SK-N-SH (cell line): ENCODE data around the gene PCARE. TPM values are rescaled to one million over a fixed set of nuclear protein-coding genes. Genes with fewer than 3 reads are reported as not detected.

ENCODE experiments used
- CTCF ChIA-PET: fragments of 300-600, 350-600 bp; formaldehyde crosslinking; extraction: SDS; loops from one replicate; lab custom pipeline; 2021; lab: Yijun Ruan, JAX
- POLR2A ChIA-PET: fragments of 350-600 bp; sonication (Branson Sonifier 250); formaldehyde crosslinking; extraction: SDS; loops from one replicate; lab custom pipeline; 2020; ENCODE audit warnings: antibody characterized with exemption, inconsistent platforms; lab: Yijun Ruan, JAX
- DNase-seq: peaks from one replicate; pipeline ENCODE4 v3.0.0; 2012
- H2AFZ ChIP-seq: fragments of 200-600 bp; sonication (generic); 2 replicates; pipeline ENCODE4 v1.8.1; 2016; ENCODE audit warnings: antibody characterized with exemption, mild to moderate bottlenecking, low read depth
- H3F3A ChIP-seq: fragments of 200-600 bp; sonication (generic); replicated peaks from 2 replicates; pipeline ENCODE3; 2016; ENCODE audit warnings: antibody characterized with exemption, mild to moderate bottlenecking; ENCODE audit not compliant: insufficient read depth
- H3K27ac ChIP-seq, 2 experiments: fragments of 200-500 bp in 1 of 2; fragments of 200-600 bp in 1 of 2; sonication (Bioruptor generic) in 1 of 2; sonication (generic), shearing (Covaris generic) in 1 of 2; 2 replicates each; pipeline versions ENCODE4 v1.5.1 to v1.6.1; 2014 to 2016; ENCODE audit warnings: low read depth in 2 of 2, inconsistent platforms in 1 of 2, low read length in 1 of 2, mild to moderate bottlenecking in 1 of 2, mixed read lengths in 1 of 2
- H3K27me3 ChIP-seq: fragments of 200-600 bp; sonication (generic), shearing (Covaris generic); 2 replicates; pipeline ENCODE4 v1.6.1; 2016; ENCODE audit warnings: mixed run types; ENCODE audit not compliant: insufficient read depth
- H3K36me3 ChIP-seq, 2 experiments: fragments of 200-500 bp in 1 of 2; fragments of 200-600 bp in 1 of 2; sonication (Bioruptor generic) in 1 of 2; sonication (generic) in 1 of 2; replicated peaks in 1 of 2; 2 replicates each; pipeline versions ENCODE3 to v1.5.1; 2014 to 2016; ENCODE audit warnings: low read length in 1 of 2, mild to moderate bottlenecking in 1 of 2; ENCODE audit not compliant: insufficient read depth in 2 of 2, control insufficient read depth in 1 of 2
- H3K4me1 ChIP-seq, 2 experiments: fragments of 200-500 bp in 1 of 2; fragments of 200-600 bp in 1 of 2; sonication (Bioruptor generic) in 1 of 2; sonication (generic), shearing (Covaris generic) in 1 of 2; 2 replicates each; pipeline versions ENCODE4 v1.5.1 to v1.6.1; 2014 to 2016; ENCODE audit warnings: low read depth in 1 of 2, low read length in 1 of 2, mixed run types in 1 of 2; ENCODE audit not compliant: insufficient read depth in 2 of 2, control insufficient read depth in 1 of 2
- H3K4me2 ChIP-seq: fragments of 200-600 bp; sonication (generic), shearing (Covaris generic); 2 replicates; pipeline ENCODE4 v1.6.1; 2017; ENCODE audit warnings: mixed run types
- H3K4me3 ChIP-seq, 2 experiments: fragments of 200-500 bp in 1 of 2; fragments of 200-600 bp in 1 of 2; sonication (Bioruptor generic) in 1 of 2; sonication (generic), shearing (Covaris generic) in 1 of 2; 2 replicates each; pipeline versions ENCODE4 v1.5.1 to v1.8.1; 2014 to 2016; ENCODE audit warnings: low read depth in 2 of 2, inconsistent platforms in 1 of 2, low read length in 1 of 2, mild to moderate bottlenecking in 1 of 2, mixed read lengths in 1 of 2, moderate library complexity in 1 of 2
- H3K79me2 ChIP-seq: fragments of 200-600 bp; sonication (generic); 2 replicates; pipeline ENCODE4 v1.8.1; 2017; ENCODE audit warnings: mild to moderate bottlenecking; ENCODE audit not compliant: insufficient read depth
- H3K9ac ChIP-seq: fragments of 200-600 bp; sonication (generic); 2 replicates; pipeline ENCODE4 v1.6.1; 2017; ENCODE audit warnings: mixed run types
- H3K9me2 ChIP-seq: fragments of 200-600 bp; sonication (generic); 2 replicates; pipeline ENCODE4 v1.6.1; 2017; ENCODE audit warnings: mixed run types
- H3K9me3 ChIP-seq: fragments of 200-600 bp; sonication (generic); 2 replicates; pipeline ENCODE4 v1.6.1; 2017; ENCODE audit warnings: mixed run types, mild to moderate bottlenecking, moderate library complexity
- H4K20me1 ChIP-seq: fragments of 200-600 bp; sonication (generic); 2 replicates; pipeline ENCODE4 v1.6.1; 2017; ENCODE audit warnings: mild to moderate bottlenecking, mixed run types; ENCODE audit not compliant: insufficient read depth
- CHD2 ChIP-seq: fragments of 150-350 bp; IDR thresholded peaks from 2 replicates; pipeline ENCODE4 v1.6.1; 2018; ENCODE audit warnings: low read length; ENCODE audit not compliant: partially characterized antibody
- ELF1 ChIP-seq: IDR thresholded peaks from 2 replicates; pipeline ENCODE4 v1.4.0; 2012
- EZH2phosphoT487 ChIP-seq: fragments of 200-600 bp; sonication (generic); IDR thresholded peaks from 2 replicates; pipeline ENCODE4 v1.6.1; 2017; ENCODE audit warnings: low read depth, mixed run types, mild to moderate bottlenecking, antibody characterized with exemption, moderate library complexity, borderline replicate concordance
- FOXJ3 ChIP-seq: sonication (generic); formaldehyde crosslinking; IDR thresholded peaks from 2 replicates; pipeline ENCODE4 v1.5.1; 2020; ENCODE audit warnings: mild to moderate bottlenecking, missing genetic modification reagents
- FOXM1 ChIP-seq: IDR thresholded peaks from 2 replicates; pipeline ENCODE4 v1.4.0; 2012; ENCODE audit warnings: low read depth, mild to moderate bottlenecking
- GATA2 ChIP-seq: sonication (generic); formaldehyde crosslinking; IDR thresholded peaks from 2 replicates; pipeline ENCODE4 v1.5.0; 2020; ENCODE audit warnings: mild to moderate bottlenecking, missing genetic modification reagents
- JUND ChIP-seq: IDR thresholded peaks from 2 replicates; pipeline ENCODE4 v1.4.0; 2012
- MXI1 ChIP-seq: IDR thresholded peaks from 2 replicates; pipeline ENCODE4 v1.6.1; 2012; ENCODE audit warnings: mild to moderate bottlenecking, low read depth, low read length, improper control_type of control experiment
- POLR2AphosphoS5 ChIP-seq: IDR thresholded peaks from 2 replicates; pipeline ENCODE4 v1.6.1; 2012; ENCODE audit warnings: low read depth, low read length
- RCOR1 ChIP-seq: fragments of 150-350 bp; IDR thresholded peaks from 2 replicates; pipeline ENCODE4 v1.6.1; 2017; ENCODE audit warnings: antibody characterized with exemption, low read length
- RFX5 ChIP-seq: IDR thresholded peaks from 2 replicates; pipeline ENCODE4 v1.6.1; 2012; ENCODE audit warnings: mild to moderate bottlenecking, improper control_type of control experiment, low read length
- SIN3A ChIP-seq: IDR thresholded peaks from 2 replicates; pipeline ENCODE4 v1.6.1; 2012; ENCODE audit warnings: low read depth, mild to moderate bottlenecking, low read length, moderate library complexity, borderline replicate concordance
- SMC3 ChIP-seq: IDR thresholded peaks from 2 replicates; pipeline ENCODE4 v1.6.1; 2012; ENCODE audit warnings: low read depth, low read length, improper control_type of control experiment
- YY1 ChIP-seq: IDR thresholded peaks from 2 replicates; pipeline ENCODE4 v1.4.0; 2012; ENCODE audit warnings: low read depth, mild to moderate bottlenecking
- WGBS: methylation state at CpG from one replicate; pipeline ENCODE4 v1.1.6; 2017; ENCODE audit warnings: low lambda C conversion rate; 5-methylcytosine and 5-hydroxymethylcytosine counted together
- polyA plus RNA-seq, 3 experiments: library from polyadenylated mRNA; depleted of rRNA; stranded (reverse); fragments of >200 nt; gene quantifications; 2 replicates each; pipeline ENCODE4 v1.2.3, GENCODE V29; 2012
- TF ChIP-seq, protein P1 (sequence below): IDR thresholded peaks from 2 replicates; pipeline ENCODE4 v1.4.0; 2012; ENCODE audit warnings: low read depth, borderline replicate concordance
- TF ChIP-seq, protein P2 (sequence below): IDR thresholded peaks from 2 replicates; pipeline ENCODE4 v1.4.0; 2012; ENCODE audit warnings: low read depth
- TF ChIP-seq, protein P3 (sequence below): IDR thresholded peaks from 2 replicates; pipeline ENCODE4; 2012
- TF ChIP-seq, protein P4 (sequence below): IDR thresholded peaks from 2 replicates; pipeline ENCODE4 v1.4.0; 2012; ENCODE audit warnings: low read depth, borderline replicate concordance

PCARE gene
- polyA plus RNA-seq, 1 of the 3 experiments (the other 2 are of a cell fraction): not detected

DNA sequence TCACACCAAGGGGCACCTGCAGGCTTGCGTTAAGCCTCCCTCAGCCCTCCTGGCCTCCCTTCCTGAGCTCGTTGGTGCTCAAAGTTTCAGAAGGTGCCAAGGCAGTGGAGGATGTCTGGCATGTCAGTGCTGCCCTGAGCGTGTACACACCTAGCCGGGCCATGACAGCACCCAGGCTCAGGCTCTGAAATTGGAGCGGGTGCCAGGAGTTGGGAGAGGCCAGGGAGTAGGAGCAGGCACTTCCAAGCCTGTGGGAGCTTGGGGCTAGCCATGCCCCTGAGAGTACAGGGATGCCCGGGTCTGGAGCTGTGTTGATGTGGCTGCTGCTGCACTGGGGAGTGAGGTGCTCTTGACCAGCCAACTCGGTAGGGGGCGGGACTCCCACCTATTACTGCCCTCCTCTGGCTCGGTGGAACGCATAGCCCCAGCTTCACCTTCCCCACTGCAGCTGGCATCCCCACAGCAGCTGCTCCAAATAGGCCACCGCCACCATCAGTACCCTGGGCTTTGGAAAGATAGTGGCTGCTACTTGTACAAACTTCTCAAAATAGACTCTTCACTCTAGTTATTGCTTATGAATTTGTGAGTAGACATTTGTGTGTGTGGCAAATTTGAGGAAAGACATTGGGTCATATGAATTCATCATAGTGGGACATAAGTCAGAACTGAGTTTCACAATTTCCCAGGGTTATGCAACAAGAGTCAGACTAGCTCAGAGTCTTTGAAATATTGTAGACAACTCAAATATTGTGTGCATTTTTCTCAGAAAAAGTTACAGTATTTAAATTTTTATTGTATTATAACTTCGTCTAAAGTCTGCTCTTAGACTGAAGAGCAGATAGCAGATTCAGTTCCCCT is 6.8 kb upstream of the PCARE start (continued):
- no peak for TF ChIP-seq GATA2 (CRISPR knock-in tag)

DNA sequence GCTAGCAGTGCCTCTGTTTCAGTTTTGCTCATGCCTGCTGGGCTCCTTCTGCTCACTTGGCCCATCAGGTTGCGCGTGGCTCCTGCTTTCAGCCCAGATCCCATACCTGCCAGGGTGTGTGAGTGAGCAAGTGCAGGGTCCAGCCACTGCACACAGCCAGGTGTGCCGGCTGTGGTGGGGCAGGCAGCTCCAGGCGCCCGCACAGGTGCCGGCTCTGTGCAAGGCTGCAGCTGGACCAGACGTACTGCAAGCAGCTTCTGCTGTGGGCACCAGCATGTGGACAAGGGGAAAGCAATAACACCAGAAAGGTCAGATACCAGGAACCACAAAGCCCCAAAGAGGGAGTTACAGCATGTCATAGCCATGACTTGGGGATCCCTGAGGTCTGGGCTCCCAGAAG is 5.6 kb upstream of the PCARE start:
- Histone ChIP-seq H3K79me2 (no peaks in the 10 kb centered on the region), H3K27me3 (no peaks in the 10 kb centered on the region)

More for the DNA sequence above, 5.6 kb upstream of the PCARE start:
- H3K9ac ChIP-seq: no peak overlapping the region
- H2AFZ ChIP-seq: no peak overlapping the region
- no peak overlapping the region for H3K4me2 ChIP-seq
- H3K27ac ChIP-seq: no peak overlapping the region
- no peaks in the 10 kb centered on the region for H3F3A ChIP-seq
- H3K4me3 ChIP-seq: no peak overlapping the region
- no peak for DNase-seq
- no peaks in the 10 kb centered on the region for H3K36me3 ChIP-seq
- no peaks in the 10 kb centered on the region for H3K9me2 ChIP-seq
- WGBS: 75% methylated on average over 7 of the region's 7 CpGs
- ChIA-PET CTCF (interaction anchor here (1.1 kb wide), 1 partner anchor 55 kb away, joined by 3 read pairs; no protein-coding TSS in a partner anchor), POLR2A (no interaction called here)
- H3K4me1 ChIP-seq: peaks cover 0 to 9% of the 10 kb centered on the region in 2 experiments; a peak in 2 of 4 replicates
- no peaks in the 10 kb centered on the region for H3K9me3 ChIP-seq
- no peaks in the 10 kb centered on the region for H4K20me1 ChIP-seq
- no peak for TF ChIP-seq CHD2
- TF ChIP-seq, protein P1, sequence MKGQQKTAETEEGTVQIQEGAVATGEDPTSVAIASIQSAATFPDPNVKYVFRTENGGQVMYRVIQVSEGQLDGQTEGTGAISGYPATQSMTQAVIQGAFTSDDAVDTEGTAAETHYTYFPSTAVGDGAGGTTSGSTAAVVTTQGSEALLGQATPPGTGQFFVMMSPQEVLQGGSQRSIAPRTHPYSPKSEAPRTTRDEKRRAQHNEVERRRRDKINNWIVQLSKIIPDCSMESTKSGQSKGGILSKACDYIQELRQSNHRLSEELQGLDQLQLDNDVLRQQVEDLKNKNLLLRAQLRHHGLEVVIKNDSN: no peak
- TF ChIP-seq YY1: no peak
- TF ChIP-seq GATA2 (CRISPR knock-in tag): no peak
- TF ChIP-seq, protein P2, sequence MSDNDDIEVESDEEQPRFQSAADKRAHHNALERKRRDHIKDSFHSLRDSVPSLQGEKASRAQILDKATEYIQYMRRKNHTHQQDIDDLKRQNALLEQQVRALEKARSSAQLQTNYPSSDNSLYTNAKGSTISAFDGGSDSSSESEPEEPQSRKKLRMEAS: no peak
- TF ChIP-seq SMC3: no peak
- TF ChIP-seq SIN3A: no peak
- no peak for TF ChIP-seq RCOR1
- no peak for TF ChIP-seq JUND
- TF ChIP-seq, protein P3, sequence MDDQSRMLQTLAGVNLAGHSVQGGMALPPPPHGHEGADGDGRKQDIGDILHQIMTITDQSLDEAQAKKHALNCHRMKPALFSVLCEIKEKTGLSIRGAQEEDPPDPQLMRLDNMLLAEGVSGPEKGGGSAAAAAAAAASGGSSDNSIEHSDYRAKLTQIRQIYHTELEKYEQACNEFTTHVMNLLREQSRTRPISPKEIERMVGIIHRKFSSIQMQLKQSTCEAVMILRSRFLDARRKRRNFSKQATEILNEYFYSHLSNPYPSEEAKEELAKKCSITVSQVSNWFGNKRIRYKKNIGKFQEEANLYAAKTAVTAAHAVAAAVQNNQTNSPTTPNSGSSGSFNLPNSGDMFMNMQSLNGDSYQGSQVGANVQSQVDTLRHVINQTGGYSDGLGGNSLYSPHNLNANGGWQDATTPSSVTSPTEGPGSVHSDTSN: no peak
- TF ChIP-seq ELF1: no peak
- TF ChIP-seq FOXM1: no peak
- no peak for TF ChIP-seq EZH2phosphoT487
- TF ChIP-seq POLR2AphosphoS5: no peak
- no peak for TF ChIP-seq FOXJ3 (CRISPR knock-in tag)
- TF ChIP-seq, protein P4, sequence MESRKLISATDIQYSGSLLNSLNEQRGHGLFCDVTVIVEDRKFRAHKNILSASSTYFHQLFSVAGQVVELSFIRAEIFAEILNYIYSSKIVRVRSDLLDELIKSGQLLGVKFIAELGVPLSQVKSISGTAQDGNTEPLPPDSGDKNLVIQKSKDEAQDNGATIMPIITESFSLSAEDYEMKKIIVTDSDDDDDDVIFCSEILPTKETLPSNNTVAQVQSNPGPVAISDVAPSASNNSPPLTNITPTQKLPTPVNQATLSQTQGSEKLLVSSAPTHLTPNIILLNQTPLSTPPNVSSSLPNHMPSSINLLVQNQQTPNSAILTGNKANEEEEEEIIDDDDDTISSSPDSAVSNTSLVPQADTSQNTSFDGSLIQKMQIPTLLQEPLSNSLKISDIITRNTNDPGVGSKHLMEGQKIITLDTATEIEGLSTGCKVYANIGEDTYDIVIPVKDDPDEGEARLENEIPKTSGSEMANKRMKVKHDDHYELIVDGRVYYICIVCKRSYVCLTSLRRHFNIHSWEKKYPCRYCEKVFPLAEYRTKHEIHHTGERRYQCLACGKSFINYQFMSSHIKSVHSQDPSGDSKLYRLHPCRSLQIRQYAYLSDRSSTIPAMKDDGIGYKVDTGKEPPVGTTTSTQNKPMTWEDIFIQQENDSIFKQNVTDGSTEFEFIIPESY: no peak
- no peak for TF ChIP-seq MXI1
- TF ChIP-seq RFX5: no peak
- TF ChIP-seq, all 33 proteins: peak for 0
